Measurements from ENCODE around the gene ACLY.
"Not testable (repeated sequence)": the region's sequence is repeated elsewhere in the genome, so short reads cannot be mapped to it uniquely, and the experiment has no call there.

Gene ACLY

GRCh38 chr17:41937970-41938954 is 19.5 kb upstream of the ACLY start:
- no peak overlapping the region for H3K27ac ChIP-seq
- no peaks in the 10 kb centered on the region for H3K27me3 ChIP-seq
- H3K4me3 ChIP-seq (ENCODE audit: low read depth in 1 of 2, low read length in 1 of 2): no peak overlapping the region
- no peaks in the 10 kb centered on the region for H3K36me3 ChIP-seq
- H3K4me1 ChIP-seq (ENCODE audit: control insufficient read depth in 1 of 2, insufficient read depth in 1 of 2, low read depth in 1 of 2, low read length in 1 of 2): peaks cover under 1 to 3% of the 10 kb centered on the region in 2 experiments
- no peaks in the 10 kb centered on the region for H3K9me3 ChIP-seq
- TF ChIP-seq, protein P1, sequence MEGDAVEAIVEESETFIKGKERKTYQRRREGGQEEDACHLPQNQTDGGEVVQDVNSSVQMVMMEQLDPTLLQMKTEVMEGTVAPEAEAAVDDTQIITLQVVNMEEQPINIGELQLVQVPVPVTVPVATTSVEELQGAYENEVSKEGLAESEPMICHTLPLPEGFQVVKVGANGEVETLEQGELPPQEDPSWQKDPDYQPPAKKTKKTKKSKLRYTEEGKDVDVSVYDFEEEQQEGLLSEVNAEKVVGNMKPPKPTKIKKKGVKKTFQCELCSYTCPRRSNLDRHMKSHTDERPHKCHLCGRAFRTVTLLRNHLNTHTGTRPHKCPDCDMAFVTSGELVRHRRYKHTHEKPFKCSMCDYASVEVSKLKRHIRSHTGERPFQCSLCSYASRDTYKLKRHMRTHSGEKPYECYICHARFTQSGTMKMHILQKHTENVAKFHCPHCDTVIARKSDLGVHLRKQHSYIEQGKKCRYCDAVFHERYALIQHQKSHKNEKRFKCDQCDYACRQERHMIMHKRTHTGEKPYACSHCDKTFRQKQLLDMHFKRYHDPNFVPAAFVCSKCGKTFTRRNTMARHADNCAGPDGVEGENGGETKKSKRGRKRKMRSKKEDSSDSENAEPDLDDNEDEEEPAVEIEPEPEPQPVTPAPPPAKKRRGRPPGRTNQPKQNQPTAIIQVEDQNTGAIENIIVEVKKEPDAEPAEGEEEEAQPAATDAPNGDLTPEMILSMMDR (IDR thresholded peaks at IDR 0.05): no peak

- H3K9me3 ChIP-seq: no peaks in the 10 kb centered on the region
- H3K4me3 ChIP-seq (ENCODE audit: low read depth in 1 of 2, low read length in 1 of 2): no peak overlapping the region
- peaks cover 18 to 23% of the 10 kb centered on the region in 2 experiments for H3K4me1 ChIP-seq (ENCODE audit: control insufficient read depth in 1 of 2, insufficient read depth in 1 of 2, low read depth in 1 of 2, low read length in 1 of 2)
- no peak overlapping the region for H3K27ac ChIP-seq
- TF ChIP-seq, protein P1 (IDR thresholded peaks at IDR 0.05): no peak
- H3K27me3 ChIP-seq: no peaks in the 10 kb centered on the region
- H3K36me3 ChIP-seq: no peaks in the 10 kb centered on the region
Observed at GRCh38 chr17:41935641-41936040, 16.9 kb upstream of the ACLY start.

DNA sequence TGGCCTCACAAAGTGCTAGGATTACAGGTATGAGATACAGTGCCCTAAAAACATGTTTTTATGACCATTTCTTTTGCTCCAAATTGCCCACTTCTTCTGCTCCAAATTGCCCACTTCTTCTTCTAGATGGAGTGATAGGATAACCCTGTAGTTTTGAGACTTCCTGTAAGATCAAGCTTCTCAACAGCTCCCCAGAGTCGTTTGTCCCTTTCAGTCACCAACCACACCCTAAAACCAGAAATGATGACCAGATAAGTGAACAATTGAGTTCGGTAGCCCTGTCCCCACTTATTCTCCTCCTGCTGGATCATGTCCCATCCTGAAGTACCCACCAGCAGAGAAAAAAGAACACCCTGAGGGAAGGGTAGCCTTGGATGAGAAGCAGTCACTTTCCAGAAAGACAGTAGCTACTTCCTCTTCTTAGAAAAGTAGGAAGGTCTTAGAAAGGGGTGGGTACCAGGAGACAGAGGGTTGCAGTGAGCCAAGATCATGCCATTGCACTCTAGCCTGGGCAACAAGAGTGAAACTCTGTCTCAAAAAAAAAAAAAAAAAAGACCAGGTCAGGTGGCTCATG is 14.2 kb upstream of the ACLY start:
- Histone ChIP-seq H3K4me3 (ENCODE audit: low read depth in 1 of 2, low read length in 1 of 2) (no peak overlapping the region), H3K36me3 (no peaks in the 10 kb centered on the region)

DNA sequence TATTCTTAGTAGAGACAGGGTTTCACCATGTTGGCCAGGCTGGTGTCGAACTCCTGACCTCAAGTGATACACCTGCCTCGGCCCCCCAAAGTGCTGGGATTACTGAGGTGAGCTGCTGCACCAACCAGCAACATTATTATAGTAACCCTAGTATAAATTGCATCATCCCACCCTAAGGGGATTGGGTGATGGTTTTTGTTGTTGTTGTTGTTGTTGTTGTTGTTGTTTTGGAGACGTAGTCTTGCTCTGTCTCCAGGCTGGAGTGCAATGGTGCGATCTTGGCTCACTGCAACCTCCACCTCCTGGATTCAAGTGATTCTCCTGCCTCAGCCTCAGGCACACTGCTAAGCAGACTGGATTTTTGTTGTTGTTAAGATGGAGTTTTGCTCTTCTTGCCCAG is 13.0 kb upstream of the ACLY start:
- not testable (repeated sequence) for H3K27me3 ChIP-seq, H3K36me3 ChIP-seq

More for the DNA sequence above, 14.2 kb upstream of the ACLY start:
- TF ChIP-seq, protein P1 (IDR thresholded peaks at IDR 0.05): no peak
- H3K4me1 ChIP-seq (ENCODE audit: control insufficient read depth in 1 of 2, insufficient read depth in 1 of 2, low read depth in 1 of 2, low read length in 1 of 2): peaks cover 28 to 37% of the 10 kb centered on the region in 2 experiments
- H3K9me3 ChIP-seq: no peaks in the 10 kb centered on the region
- H3K27me3 ChIP-seq: no peaks in the 10 kb centered on the region
- H3K27ac ChIP-seq: peak overlapping the region; percentile 74

GRCh38 chr17:41930833-41931156 is 12.0 kb upstream of the ACLY start:
- peak overlapping the region; percentile 82 for H3K27ac ChIP-seq
- peak overlapping the region; percentile 66 to 72 for H3K4me3 ChIP-seq (ENCODE audit: low read depth in 1 of 2, low read length in 1 of 2)
- H3K36me3 ChIP-seq, H3K9me3 ChIP-seq, H3K27me3 ChIP-seq: not testable (repeated sequence)
- H3K4me1 ChIP-seq (ENCODE audit: control insufficient read depth in 1 of 2, insufficient read depth in 1 of 2, low read depth in 1 of 2, low read length in 1 of 2): peaks cover 28 to 37% of the 10 kb centered on the region in 2 experiments

More for the DNA sequence above, 13.0 kb upstream of the ACLY start:
- peaks cover 28 to 37% of the 10 kb centered on the region in 2 experiments for H3K4me1 ChIP-seq (ENCODE audit: control insufficient read depth in 1 of 2, insufficient read depth in 1 of 2, low read depth in 1 of 2, low read length in 1 of 2)
- not testable (repeated sequence) for H3K4me3 ChIP-seq (ENCODE audit: low read depth in 1 of 2, low read length in 1 of 2); H3K9me3 ChIP-seq; H3K27ac ChIP-seq

DNA sequence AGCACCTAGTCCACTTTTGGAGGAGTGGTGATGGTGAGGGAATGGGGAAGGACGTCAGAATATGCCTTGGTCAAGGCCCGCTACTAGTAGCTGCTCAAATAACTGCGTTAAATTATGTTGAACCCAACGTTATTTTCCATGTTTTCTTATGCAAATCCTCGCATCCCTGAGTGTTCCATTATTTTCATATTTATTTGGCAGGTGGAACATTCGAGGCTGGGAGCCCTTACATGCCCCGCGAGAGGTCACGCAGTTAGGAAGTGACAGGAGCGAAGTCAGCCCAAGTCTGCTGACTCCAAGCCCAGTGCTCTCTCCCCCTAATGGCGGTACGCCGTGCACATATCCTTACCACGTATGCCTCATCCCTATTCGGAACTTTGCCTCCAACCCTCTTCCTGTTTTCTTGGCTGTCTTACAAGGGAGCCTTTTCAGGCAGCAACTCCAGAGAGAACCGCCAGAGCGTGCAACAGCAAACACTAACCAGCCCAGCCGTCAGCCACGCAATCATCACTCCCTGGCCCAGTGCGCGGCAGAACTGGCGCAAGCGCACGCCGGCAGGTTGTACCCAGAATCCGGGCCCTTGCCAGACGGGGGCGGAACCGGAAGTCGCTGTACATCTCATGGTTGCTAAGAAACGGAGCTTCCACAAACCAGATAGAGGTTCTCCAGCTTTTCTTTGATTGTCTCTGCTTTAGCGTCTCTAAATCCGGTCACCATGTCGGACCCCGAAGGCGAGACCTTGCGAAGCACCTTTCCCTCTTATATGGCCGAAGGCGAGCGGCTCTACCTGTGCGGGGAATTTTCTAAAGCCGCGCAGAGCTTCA is 11.5 kb upstream of the ACLY start, which contains the start of gene ODAD4:
Gene ODAD4, plus strand, starts transcription at position 609 of the 824 bp plus-strand sequence. Its CDS starts 107 bp downstream, at position 716.
- Histone ChIP-seq H3K27ac (peak within 1 kb of the TSS; percentile 82), H3K4me1 (ENCODE audit: control insufficient read depth in 1 of 2, insufficient read depth in 1 of 2, low read depth in 1 of 2, low read length in 1 of 2) (peaks cover 28 to 37% of the 10 kb centered on the region in 2 experiments)
- TF ChIP-seq, protein P1 (IDR thresholded peaks at IDR 0.05): peak; percentile 79

More for the DNA sequence above, 11.5 kb upstream of the ACLY start, which contains the start of gene ODAD4:
- H3K4me3 ChIP-seq (ENCODE audit: low read depth in 1 of 2, low read length in 1 of 2): peak within 1 kb of the TSS; percentile 66 to 72
- H3K9me3 ChIP-seq: no peaks in the 10 kb centered on the region
- H3K36me3 ChIP-seq: no peaks in the 10 kb centered on the region
- no peaks in the 10 kb centered on the region for H3K27me3 ChIP-seq
